Cardiac muscle cell (in vitro differentiated cells and primary cell): Measurements from ENCODE around the gene FAM174B. TPM values are rescaled to one million over a fixed set of nuclear protein-coding genes. Genes with fewer than 3 reads are reported as not detected.
"Not testable (repeated sequence)": the region's sequence is repeated elsewhere in the genome, so short reads cannot be mapped to it uniquely, and the experiment has no call there.

Experiments used
- DNase-seq, 2 donors: peaks; one replicate each; pipeline versions ENCODE4 v3.0.0 to v3.0.0-alpha.2; 2010 to 2017; ENCODE audit warnings: low read depth in 1 of 2, low spot score in 1 of 2
- H3K27ac ChIP-seq: fragments of 200-600 bp; sonication (generic); 2 replicates; pipeline ENCODE4 v1.5.1; 2016
- H3K27me3 ChIP-seq: fragments of 200-600 bp; sonication (generic); 2 replicates; pipeline ENCODE4 v1.6.0; 2016; ENCODE audit warnings: control low read depth
- H3K36me3 ChIP-seq: fragments of 200-600 bp; sonication (generic); 2 replicates; pipeline ENCODE4 v1.5.1; 2016; ENCODE audit warnings: control low read depth
- H3K4me1 ChIP-seq: fragments of 200-600 bp; sonication (generic); 2 replicates; pipeline ENCODE4 v1.8.1; 2017; ENCODE audit warnings: low read depth, mild to moderate bottlenecking, mixed run types
- H3K4me3 ChIP-seq: fragments of 200-600 bp; sonication (generic); 2 replicates; pipeline ENCODE4 v1.5.1; 2016; ENCODE audit warnings: mild to moderate bottlenecking
- H3K9me3 ChIP-seq: fragments of 200-600 bp; sonication (generic); 2 replicates; pipeline ENCODE4 v1.5.1; 2017; ENCODE audit warnings: low read depth, mild to moderate bottlenecking, control low read depth
- polyA plus RNA-seq: library from polyadenylated mRNA; unstranded; fragments of >200 nt; fragmentation: Nextera tagmentation; extraction: Ambion mirVana; gene quantifications from 2 replicates; pipeline ENCODE4 v1.2.1, GENCODE V29; 2016
- total RNA-seq: library from RNA; depleted of rRNA; stranded (reverse); fragments of >200 nt; gene quantifications from 2 replicates; pipeline ENCODE4 v1.2.3, GENCODE V29; 2016
- TF ChIP-seq, protein P1 (sequence below): IDR thresholded peaks from 2 replicates; pipeline ENCODE4 v1.5.1; 2012; ENCODE audit warnings: low read depth, mild to moderate bottlenecking, low read length

FAM174B gene
- total and polyA plus RNA-seq, 2 experiments from 2014 or later: 9.3 to 30.2 TPM

GRCh38 chr15:92611995-92612745 lies 43.4 kb downstream of the FAM174B start:
- Histone ChIP-seq H3K27me3 (no peaks in the 10 kb centered on the region), H3K9me3 (no peaks in the 10 kb centered on the region), H3K36me3 (no peaks in the 10 kb centered on the region), H3K4me1 (peaks cover 4% of the 10 kb centered on the region), H3K27ac (no peak overlapping the region), H3K4me3 (no peak overlapping the region)
- peak in 1 of 2 donors; percentile 25 for DNase-seq
- TF ChIP-seq, protein P1, sequence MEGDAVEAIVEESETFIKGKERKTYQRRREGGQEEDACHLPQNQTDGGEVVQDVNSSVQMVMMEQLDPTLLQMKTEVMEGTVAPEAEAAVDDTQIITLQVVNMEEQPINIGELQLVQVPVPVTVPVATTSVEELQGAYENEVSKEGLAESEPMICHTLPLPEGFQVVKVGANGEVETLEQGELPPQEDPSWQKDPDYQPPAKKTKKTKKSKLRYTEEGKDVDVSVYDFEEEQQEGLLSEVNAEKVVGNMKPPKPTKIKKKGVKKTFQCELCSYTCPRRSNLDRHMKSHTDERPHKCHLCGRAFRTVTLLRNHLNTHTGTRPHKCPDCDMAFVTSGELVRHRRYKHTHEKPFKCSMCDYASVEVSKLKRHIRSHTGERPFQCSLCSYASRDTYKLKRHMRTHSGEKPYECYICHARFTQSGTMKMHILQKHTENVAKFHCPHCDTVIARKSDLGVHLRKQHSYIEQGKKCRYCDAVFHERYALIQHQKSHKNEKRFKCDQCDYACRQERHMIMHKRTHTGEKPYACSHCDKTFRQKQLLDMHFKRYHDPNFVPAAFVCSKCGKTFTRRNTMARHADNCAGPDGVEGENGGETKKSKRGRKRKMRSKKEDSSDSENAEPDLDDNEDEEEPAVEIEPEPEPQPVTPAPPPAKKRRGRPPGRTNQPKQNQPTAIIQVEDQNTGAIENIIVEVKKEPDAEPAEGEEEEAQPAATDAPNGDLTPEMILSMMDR: no peak

DNA sequence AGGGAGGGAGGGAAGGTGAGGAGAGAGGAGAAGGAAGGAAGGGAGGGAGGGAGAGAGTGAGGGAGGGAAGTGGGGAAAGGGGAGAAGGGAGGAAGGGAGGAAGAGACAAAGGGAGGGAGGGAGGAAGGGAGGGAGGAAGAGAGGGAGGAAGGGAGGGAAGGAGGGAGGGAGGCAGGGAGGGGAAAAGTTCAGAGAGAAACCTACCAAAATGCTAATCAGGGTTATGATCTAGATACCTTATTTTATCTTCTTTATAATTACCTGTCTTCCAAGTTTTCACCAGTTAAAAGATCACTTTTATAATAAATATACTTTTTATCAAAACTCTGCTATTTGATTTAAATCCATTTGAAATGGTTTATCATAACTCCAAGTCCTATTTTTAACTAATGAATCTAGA lies 44.4 kb downstream of the FAM174B start:
- no peak overlapping the region for H3K4me3 ChIP-seq
- H3K4me1 ChIP-seq: no peaks in the 10 kb centered on the region
- no peaks in the 10 kb centered on the region for H3K9me3 ChIP-seq
- no peaks in the 10 kb centered on the region for H3K36me3 ChIP-seq
- H3K27ac ChIP-seq: no peak overlapping the region
- H3K27me3 ChIP-seq: no peaks in the 10 kb centered on the region
- no peak for DNase-seq
- TF ChIP-seq, protein P1: no peak

DNA sequence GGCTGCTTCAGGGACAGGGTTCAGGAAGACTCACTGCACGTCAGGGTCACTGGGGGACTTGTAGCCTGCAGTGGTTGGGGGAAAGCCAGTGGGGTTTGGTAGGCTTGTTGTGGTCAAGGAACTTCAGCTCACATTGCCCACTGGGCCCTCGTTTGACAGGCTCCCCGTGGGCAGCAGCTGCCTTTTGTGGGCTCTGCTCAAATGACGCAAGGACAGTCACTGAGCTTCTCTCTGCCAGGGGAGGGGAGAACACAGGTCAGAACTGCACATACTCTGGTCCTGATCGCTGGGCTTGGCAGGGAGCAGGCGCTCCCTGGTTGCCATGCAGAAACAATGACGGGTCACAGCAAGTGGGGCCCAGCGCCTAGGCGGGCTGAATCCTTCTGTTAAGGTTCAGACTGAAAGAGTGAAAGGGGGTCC lies 45.5 kb downstream of the FAM174B start:
- no peak overlapping the region for H3K4me3 ChIP-seq
- TF ChIP-seq, protein P1: no peak
- no peaks in the 10 kb centered on the region for H3K4me1 ChIP-seq
- H3K9me3 ChIP-seq: no peaks in the 10 kb centered on the region
- no peaks in the 10 kb centered on the region for H3K36me3 ChIP-seq
- no peaks in the 10 kb centered on the region for H3K27me3 ChIP-seq
- DNase-seq: no peak
- H3K27ac ChIP-seq: no peak overlapping the region

DNA sequence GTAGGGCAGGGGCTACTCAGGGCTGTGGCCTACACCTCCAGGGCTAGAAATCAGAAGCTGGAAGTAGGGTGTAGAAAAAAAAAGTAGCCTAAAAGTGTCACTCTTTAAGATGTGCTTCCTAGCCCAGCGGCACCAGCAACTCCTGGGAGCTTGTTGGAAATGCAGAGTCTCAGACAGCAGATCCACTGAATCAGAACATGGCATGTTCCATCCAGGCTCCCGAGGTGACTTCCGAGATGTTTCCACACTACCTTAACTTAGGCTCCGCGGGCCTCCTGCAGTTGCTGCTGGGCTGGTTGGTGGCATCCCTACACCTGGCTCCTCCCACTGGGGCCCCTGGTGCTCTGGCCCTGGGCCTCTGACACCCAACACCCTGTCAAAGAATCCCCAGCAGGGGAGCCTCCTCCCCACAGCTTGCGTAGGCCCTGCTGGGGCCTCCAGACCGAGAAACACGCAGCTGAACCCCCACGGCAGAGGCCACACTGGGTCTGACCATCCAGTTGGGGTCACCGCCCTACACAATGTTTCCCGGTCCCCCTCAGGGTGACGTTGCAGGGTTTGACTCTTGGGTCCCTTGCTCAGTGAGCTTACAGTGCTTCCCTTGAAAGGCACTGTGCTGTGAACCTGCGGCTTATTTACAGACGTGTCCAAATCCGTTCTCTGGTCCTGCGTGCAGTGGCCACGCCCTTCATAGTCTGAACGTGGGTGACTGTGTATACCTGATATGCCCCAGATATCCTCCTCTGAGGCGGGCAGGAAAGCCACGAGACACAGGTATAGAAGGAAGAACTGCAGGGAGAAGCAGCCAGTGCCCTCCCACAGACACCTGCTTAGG lies 46.5 kb downstream of the FAM174B start:
- DNase-seq: no peak
- no peaks in the 10 kb centered on the region for H3K36me3 ChIP-seq

DNA sequence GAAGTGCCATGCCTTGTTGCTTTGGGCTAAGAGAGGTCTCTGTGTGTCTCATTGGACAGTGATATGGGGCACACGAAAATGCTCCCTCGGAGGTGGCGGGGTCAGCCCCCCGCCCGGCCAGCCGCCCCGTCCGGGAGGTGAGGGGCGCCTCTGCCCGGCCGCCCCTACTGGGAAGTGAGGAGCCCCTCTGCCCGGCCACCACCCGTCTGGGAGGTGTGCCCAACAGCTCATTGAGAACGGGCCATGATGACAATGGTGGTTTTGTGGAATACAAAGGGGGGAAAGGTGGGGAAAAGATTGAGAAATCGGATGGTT lies 48.8 kb downstream of the FAM174B start:
- H3K4me3 ChIP-seq, DNase-seq, H3K27me3 ChIP-seq, H3K36me3 ChIP-seq, H3K4me1 ChIP-seq, H3K27ac ChIP-seq, H3K9me3 ChIP-seq: not testable (repeated sequence)

More for the DNA sequence above, 46.5 kb downstream of the FAM174B start:
- Histone ChIP-seq H3K9me3 (no peaks in the 10 kb centered on the region), H3K4me3 (no peak overlapping the region), H3K27me3 (no peaks in the 10 kb centered on the region), H3K27ac (no peak overlapping the region), H3K4me1 (no peaks in the 10 kb centered on the region)
- TF ChIP-seq, protein P1: no peak
